Measurements from ENCODE around the gene GLCE.
"Not testable (repeated sequence)": the region's sequence is repeated elsewhere in the genome, so short reads cannot be mapped to it uniquely, and the experiment has no call there.

The GLCE gene

GRCh38 chr15:69299451-69299886, 139.0 kb downstream of the GLCE start:
- DNase-seq (ENCODE audit: low read depth): no peak

GRCh38 chr15:69299943-69300588, 139.6 kb downstream of the GLCE start:
- DNase-seq (ENCODE audit: low read depth): no peak

- DNase-seq (ENCODE audit: low read depth): not testable (repeated sequence)
Observed at GRCh38 chr15:69301101-69301500, 140.7 kb downstream of the GLCE start.

GRCh38 chr15:69302087-69302486, 141.7 kb downstream of the GLCE start:
- DNase-seq (ENCODE audit: low read depth): not testable (repeated sequence)

- DNase-seq (ENCODE audit: low read depth): no peak
Observed at GRCh38 chr15:69302929-69303328, 142.5 kb downstream of the GLCE start.

- DNase-seq (ENCODE audit: low read depth): no peak
Observed at GRCh38 chr15:69303337-69304181, 143.1 kb downstream of the GLCE start.

GRCh38 chr15:69304182-69304545, 143.7 kb downstream of the GLCE start:
- no peak for DNase-seq (ENCODE audit: low read depth)

GRCh38 chr15:69305204-69305931, 144.9 kb downstream of the GLCE start:
- DNase-seq (ENCODE audit: low read depth): no peak

GRCh38 chr15:69305933-69306568, 145.6 kb downstream of the GLCE start:
- no peak for DNase-seq (ENCODE audit: low read depth)

- DNase-seq (ENCODE audit: low read depth): no peak
Observed at GRCh38 chr15:69307939-69308338, 147.5 kb downstream of the GLCE start.

- DNase-seq (ENCODE audit: low read depth): no peak
Observed at GRCh38 chr15:69308949-69309348, 148.5 kb downstream of the GLCE start.

GRCh38 chr15:69311319-69311721, 150.9 kb downstream of the GLCE start:
- no peak for DNase-seq (ENCODE audit: low read depth)

- no peak for DNase-seq (ENCODE audit: low read depth)
Observed at GRCh38 chr15:69313432-69314000, 153.1 kb downstream of the GLCE start.

- DNase-seq (ENCODE audit: low read depth): no peak
Observed at GRCh38 chr15:69314131-69314530, 153.7 kb downstream of the GLCE start.

- no peak for DNase-seq (ENCODE audit: low read depth)
Observed at GRCh38 chr15:69314736-69315135, 154.3 kb downstream of the GLCE start.

- no peak for DNase-seq (ENCODE audit: low read depth)
Observed at GRCh38 chr15:69315402-69316110, 155.1 kb downstream of the GLCE start.

- DNase-seq (ENCODE audit: low read depth): no peak
Observed at GRCh38 chr15:69316291-69316690, 155.9 kb downstream of the GLCE start.

- no peak for DNase-seq (ENCODE audit: low read depth)
Observed at GRCh38 chr15:69317392-69317841, 157.0 kb downstream of the GLCE start.

GRCh38 chr15:69318033-69318432, 157.6 kb downstream of the GLCE start:
- DNase-seq (ENCODE audit: low read depth): no peak

GRCh38 chr15:69319384-69320375, 159.2 kb downstream of the GLCE start:
- DNase-seq (ENCODE audit: low read depth): no peak
